GM12892 (cell line): ENCODE measurements around the gene LMAN2.

ENCODE experiments used
- POLR2A ChIP-seq: IDR thresholded peaks from 2 replicates; pipeline ENCODE4 v1.6.1; 2011; ENCODE audit warnings: low read depth, low read length, control low read depth
- POLR2AphosphoS5 ChIP-seq: IDR thresholded peaks from 2 replicates; pipeline ENCODE4 v1.6.1; 2011; ENCODE audit warnings: low read depth, low read length, control low read depth
- TAF1 ChIP-seq: IDR thresholded peaks from 2 replicates; pipeline ENCODE4 v1.6.1; 2011; ENCODE audit warnings: low read depth, mild to moderate bottlenecking, control low read depth, low read length, borderline replicate concordance

- TF ChIP-seq POLR2AphosphoS5 (no peak), POLR2A (no peak), TAF1 (no peak)
These were observed 51.8 kb downstream of the LMAN2 start for GRCh38 chr5:177299697-177300096.
